GM12878 (cell line): ENCODE measurements around the gene KIF6. TPM values are rescaled to one million over a fixed set of nuclear protein-coding genes. Genes with fewer than 3 reads are reported as not detected.

Experiments used
- ATAC-seq: fragments of 200-7000 bp; cut with Tn5 transposase; 3 replicates; pipeline ENCODE4 v1.9.1; 2020; ENCODE audit warnings: mild to moderate bottlenecking, moderate library complexity
- BruUV-seq: library from RNA; stranded (reverse); fragments of 400-500 nt; replicated peaks from 2 replicates; lab custom pipeline; 2021; lab: Mats Ljungman, UMichigan
- CTCF ChIA-PET: fragments of 300-600 bp; sonication (Branson Sonifier 250); formaldehyde crosslinking; extraction: SDS; loops from one replicate; lab custom pipeline; 2021; ENCODE audit warnings: inconsistent platforms; lab: Yijun Ruan, JAX
- POLR2A ChIA-PET: fragments of 350-600 bp; formaldehyde crosslinking; extraction: SDS; loops from one replicate; lab custom pipeline; 2021; ENCODE audit warnings: inconsistent platforms; lab: Charles Lee
- RAD21 ChIA-PET: fragments of 300-600 bp; sonication (Branson Sonifier 250); formaldehyde crosslinking; loops from one replicate; lab custom pipeline; 2023; ENCODE audit warnings: antibody characterized with exemption; ENCODE audit not compliant: unreplicated experiment; lab: Charles Lee
- SMC1A ChIA-PET: fragments of 300-600 bp; sonication (Branson Sonifier 250); formaldehyde crosslinking; loops from one replicate; lab custom pipeline; 2023; ENCODE audit not compliant: unreplicated experiment, uncharacterized antibody; lab: Charles Lee
- DNase-seq: peaks from one replicate; pipeline ENCODE4 v3.0.0-alpha.2; 2011; ENCODE audit warnings: low read depth, low spot score
- FAIRE-seq: peaks from 3 replicates; lab custom pipeline; 2011; peaks lifted over from hg19 to GRCh38; lab: Jason Lieb, UNC
- H2AFZ ChIP-seq: 2 replicates; pipeline ENCODE4 v1.6.0; 2011; ENCODE audit warnings: low read depth, low read length, control low read depth; ENCODE audit not compliant: control insufficient read depth
- H3K27ac ChIP-seq: 2 replicates; pipeline ENCODE4 v1.5.1; 2011; ENCODE audit warnings: control low read depth; ENCODE audit not compliant: control insufficient read depth, insufficient read depth
- H3K27me3 ChIP-seq, 2 experiments: replicated peaks in 1 of 2; 2 replicates each; pipeline versions ENCODE4 v1.6.0 to v1.6.1; 2011; ENCODE audit warnings: low read length in 1 of 2; ENCODE audit not compliant: control insufficient read depth in 2 of 2, insufficient read depth in 2 of 2
- H3K36me3 ChIP-seq, 2 experiments: 2 replicates each; pipeline ENCODE4 v1.5.1; 2011; ENCODE audit warnings: low read length in 1 of 2; ENCODE audit not compliant: control insufficient read depth in 2 of 2, insufficient read depth in 2 of 2
- H3K4me1 ChIP-seq: 2 replicates; pipeline ENCODE4 v1.6.1; 2011; ENCODE audit warnings: mild to moderate bottlenecking, low read length, moderate library complexity, mixed read lengths; ENCODE audit not compliant: control insufficient read depth, insufficient read depth
- H3K4me2 ChIP-seq: 2 replicates; pipeline ENCODE4 v1.6.0; 2011; ENCODE audit warnings: control low read depth; ENCODE audit not compliant: control insufficient read depth, insufficient read depth
- H3K4me3 ChIP-seq: fragments of 200-600 bp; sonication (generic); 2 replicates; pipeline ENCODE4 v1.5.1; 2016
- H3K79me2 ChIP-seq: 2 replicates; pipeline ENCODE4 v1.6.0; 2011; ENCODE audit warnings: low read length; ENCODE audit not compliant: control insufficient read depth, insufficient read depth
- H3K9ac ChIP-seq: 2 replicates; pipeline ENCODE4 v1.8.0; 2011; ENCODE audit warnings: low read length, control low read depth, mixed read lengths; ENCODE audit not compliant: control insufficient read depth, insufficient read depth
- H3K9me3 ChIP-seq: replicated peaks from 3 replicates; pipeline ENCODE4 v1.5.1; 2011; ENCODE audit warnings: mild to moderate bottlenecking, low read length; ENCODE audit not compliant: control insufficient read depth, insufficient read depth
- H4K20me1 ChIP-seq: 2 replicates; pipeline ENCODE4 v1.6.0; 2011; ENCODE audit not compliant: control insufficient read depth, insufficient read depth
- EP300 ChIP-seq, 2 experiments: fragments of 150-350 bp in 1 of 2; IDR thresholded peaks; 2 replicates each; pipeline ENCODE4 v1.6.1; 2011 to 2012; ENCODE audit warnings: low read depth in 2 of 2, low read length in 2 of 2, borderline replicate concordance in 1 of 2, improper control_type of control experiment in 1 of 2, inconsistent platforms in 1 of 2; ENCODE audit not compliant: control insufficient read depth in 1 of 2
- HDAC2 ChIP-seq: fragments of 200-600 bp; sonication (generic); IDR thresholded peaks from 2 replicates; pipeline ENCODE4 v1.6.1; 2017
- NR2C2 ChIP-seq: IDR thresholded peaks from 2 replicates; pipeline ENCODE4 v1.6.1; 2011; ENCODE audit warnings: borderline replicate concordance, low read depth; ENCODE audit not compliant: control insufficient read depth, insufficient read length
- POU2F2 ChIP-seq: IDR thresholded peaks from 3 replicates; pipeline ENCODE4 v1.6.1; 2011; ENCODE audit warnings: low read depth, mild to moderate bottlenecking, low read length, borderline replicate concordance
- STAT1 ChIP-seq: fragments of 450-650 bp; conservative IDR thresholded peaks from 2 replicates; pipeline ENCODE4 v1.6.1; 2014; ENCODE audit warnings: antibody characterized with exemption, mild to moderate bottlenecking
- ZNF207 ChIP-seq: fragments of 450-650 bp; IDR thresholded peaks from 2 replicates; pipeline ENCODE4 v1.6.1; 2014; ENCODE audit warnings: antibody characterized with exemption, mild to moderate bottlenecking, borderline replicate concordance
- WGBS: methylation state at CpG from one replicate; pipeline ENCODE4 v1.1.6; 2016; ENCODE audit warnings: low lambda C conversion rate; ENCODE audit not compliant: insufficient replicate concordance, insufficient coverage; ENCODE audit errors: missing lambda C conversion rate; 5-methylcytosine and 5-hydroxymethylcytosine counted together
- in situ Hi-C: fragments of 300-500 bp; cut with MboI; formaldehyde crosslinking; loops from 9 replicates; pipeline ENCODE4 v1.14.3; 2018; ENCODE audit warnings: mixed read lengths
- intact Hi-C: fragments of 100-400 bp; cut with micrococcal nuclease; formaldehyde crosslinking; loops from one replicate; pipeline ENCODE4 v1.14.2; 2022; ENCODE audit not compliant: unreplicated experiment
- polyA plus RNA-seq, 11 experiments: library from polyadenylated mRNA; depleted of rRNA in 4 of 11; unstranded in 6 of 11; stranded (reverse) in 5 of 11; fragments of >200 nt; fragmentation: Nextera tagmentation in 4 of 11; fragmentation: Illumina TruSeq in 1 of 11; extraction: Ambion mirVana in 4 of 11; extraction: Trizol in 1 of 11; gene quantifications; 1 replicate in 1 of 11; 2 replicates in 10 of 11; pipeline versions ENCODE4 v1.2.1 to v1.2.3, GENCODE V29; 2011 to 2016; ENCODE audit warnings: inconsistent platforms in 2 of 11, missing spikeins in 2 of 11, low read depth in 1 of 11
- total RNA-seq, 4 experiments: library from RNA; depleted of rRNA in 3 of 4; stranded (reverse); fragments of >200 nt in 3 of 4; fragmentation: Illumina TruSeq in 1 of 4; extraction: Trizol in 1 of 4; gene quantifications; 2 replicates each; pipeline versions ENCODE4 v1.2.1 to v1.2.3, GENCODE V29; 2013 to 2021
- TF ChIP-seq, protein P1 (sequence below): fragments of 450-650 bp; IDR thresholded peaks from 2 replicates; pipeline ENCODE4 v1.6.1; 2014; ENCODE audit warnings: mild to moderate bottlenecking

The KIF6 gene
- total and polyA plus RNA-seq, 10 of the 15 experiments (the other 5 are each of a cell fraction or from before 2014, with no cell fraction given) = 0.09 to 1.0 (median 0.28) TPM

GRCh38 chr6:39625209-39625608, 100.0 kb downstream of the KIF6 start:
- Histone ChIP-seq H3K9me3 (no peaks in the 10 kb centered on the region; the same call in 2 of the 3 replicates), H3K79me2 (no peaks in the 10 kb centered on the region), H3K4me2 (no peak overlapping the region), H3K27me3 (no peaks in the 10 kb centered on the region; a peak in 1 of 4 replicates), H2AFZ (no peak overlapping the region), H3K4me3 (no peak overlapping the region), H4K20me1 (no peaks in the 10 kb centered on the region), H3K4me1 (no peaks in the 10 kb centered on the region), H3K27ac (no peak overlapping the region), H3K36me3 (no peaks in the 10 kb centered on the region), H3K9ac (no peak overlapping the region)
- POLR2A ChIA-PET = interaction anchor here (0.6 kb wide), 1 partner anchor 42 kb away, joined by 5 read pairs; no protein-coding TSS in a partner anchor
- in situ Hi-C loops (no loop called here), intact Hi-C loops (no loop called here)
- DNase-seq (no peak), ATAC-seq (peak; percentile 91), FAIRE-seq (no peak)
- RAD21 ChIA-PET = interaction anchor here (1.1 to 1.2 kb wide), 2 partner anchors 13 to 20 kb away, joined by 3 read pairs; no protein-coding TSS in a partner anchor
- 43% methylated on average over 2 of the region's 2 CpGs for WGBS
- SMC1A ChIA-PET = interaction anchor here (0.5 to 2.9 kb wide), 14 partner anchors 8 to 173 kb away, joined by 3 to 10 read pairs (median 5); no protein-coding TSS in a partner anchor
- no TSS peak for BruUV-seq
- TF ChIP-seq POU2F2 (no peak), STAT1 (no peak), NR2C2 (no peak), ZNF207 (no peak), EP300 (IDR thresholded peaks at IDR 0.05; ENCODE audit: borderline replicate concordance in 1 of 2, control insufficient read depth in 1 of 2, low read depth in 2 of 2, low read length in 2 of 2) (no peak), HDAC2 (no peak)
- TF ChIP-seq, protein P1, sequence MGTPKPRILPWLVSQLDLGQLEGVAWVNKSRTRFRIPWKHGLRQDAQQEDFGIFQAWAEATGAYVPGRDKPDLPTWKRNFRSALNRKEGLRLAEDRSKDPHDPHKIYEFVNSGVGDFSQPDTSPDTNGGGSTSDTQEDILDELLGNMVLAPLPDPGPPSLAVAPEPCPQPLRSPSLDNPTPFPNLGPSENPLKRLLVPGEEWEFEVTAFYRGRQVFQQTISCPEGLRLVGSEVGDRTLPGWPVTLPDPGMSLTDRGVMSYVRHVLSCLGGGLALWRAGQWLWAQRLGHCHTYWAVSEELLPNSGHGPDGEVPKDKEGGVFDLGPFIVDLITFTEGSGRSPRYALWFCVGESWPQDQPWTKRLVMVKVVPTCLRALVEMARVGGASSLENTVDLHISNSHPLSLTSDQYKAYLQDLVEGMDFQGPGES = no peak
- CTCF ChIA-PET = interaction anchor here (0.8 to 1.8 kb wide), 4 partner anchors 13 to 241 kb away, joined by 3 to 8 read pairs (median 6); no protein-coding TSS in a partner anchor
